HG03432 (cell line): Measurements from ENCODE around the gene GOPC.

Experiments
- ATAC-seq: cut with Tn5 transposase; IDR thresholded peaks from one replicate; pipeline ENCODE4 v1.9.1; 2021; ENCODE audit warnings: mild to moderate bottlenecking, moderate library complexity; ENCODE audit not compliant: unreplicated experiment

Gene GOPC

GRCh38 chr6:117597755-117598154, 4.6 kb downstream of the GOPC start:
- no peak for ATAC-seq

- no peak for ATAC-seq
Observed at GRCh38 chr6:117595099-117595923, 7.0 kb downstream of the GOPC start.

GRCh38 chr6:117592983-117593759, 9.1 kb downstream of the GOPC start:
- no peak for ATAC-seq

GRCh38 chr6:117591405-117591804, 10.9 kb downstream of the GOPC start:
- no peak for ATAC-seq

DNA sequence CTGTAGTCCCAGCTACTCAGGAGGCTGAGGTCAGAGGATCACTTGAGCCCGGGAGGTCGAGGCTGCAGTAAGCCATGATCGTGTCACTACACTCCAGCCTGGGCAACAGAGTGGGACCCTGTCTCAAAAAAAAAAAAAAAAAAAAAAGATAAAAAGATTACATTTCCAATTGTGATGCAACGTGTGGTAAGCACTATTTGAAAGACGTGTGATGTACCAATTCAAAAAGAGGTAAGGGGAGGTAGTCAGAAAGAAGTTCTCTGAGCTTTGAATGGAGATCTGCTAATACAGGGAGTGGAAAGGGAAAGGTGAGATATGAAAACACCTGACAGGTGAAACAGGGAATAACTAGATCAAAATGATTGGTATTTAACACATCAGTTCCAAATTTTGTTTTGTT, 11.9 kb downstream of the GOPC start:
- no peak for ATAC-seq

DNA sequence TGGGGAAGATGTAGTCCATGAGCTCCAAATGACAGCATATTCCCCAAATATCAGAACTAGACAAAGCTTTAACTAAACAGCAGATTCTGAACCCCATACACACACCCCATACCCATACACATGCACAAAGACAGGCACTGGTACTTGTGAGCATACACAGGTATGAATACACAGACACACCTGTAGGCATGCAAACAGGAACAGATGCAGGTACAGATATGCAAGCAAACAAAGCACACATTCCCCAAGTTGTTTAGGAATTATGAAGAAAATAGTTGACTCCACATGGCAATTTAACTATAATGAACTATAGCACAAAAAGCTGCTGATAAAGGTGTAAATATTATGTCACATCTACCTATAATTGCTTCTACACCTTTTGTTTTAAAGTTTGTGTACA, 16.7 kb downstream of the GOPC start:
- no peak for ATAC-seq

- no peak for ATAC-seq
Observed at GRCh38 chr6:117574198-117574597, 28.1 kb downstream of the GOPC start.

GRCh38 chr6:117573006-117573680, 29.2 kb downstream of the GOPC start:
- ATAC-seq: no peak

DNA sequence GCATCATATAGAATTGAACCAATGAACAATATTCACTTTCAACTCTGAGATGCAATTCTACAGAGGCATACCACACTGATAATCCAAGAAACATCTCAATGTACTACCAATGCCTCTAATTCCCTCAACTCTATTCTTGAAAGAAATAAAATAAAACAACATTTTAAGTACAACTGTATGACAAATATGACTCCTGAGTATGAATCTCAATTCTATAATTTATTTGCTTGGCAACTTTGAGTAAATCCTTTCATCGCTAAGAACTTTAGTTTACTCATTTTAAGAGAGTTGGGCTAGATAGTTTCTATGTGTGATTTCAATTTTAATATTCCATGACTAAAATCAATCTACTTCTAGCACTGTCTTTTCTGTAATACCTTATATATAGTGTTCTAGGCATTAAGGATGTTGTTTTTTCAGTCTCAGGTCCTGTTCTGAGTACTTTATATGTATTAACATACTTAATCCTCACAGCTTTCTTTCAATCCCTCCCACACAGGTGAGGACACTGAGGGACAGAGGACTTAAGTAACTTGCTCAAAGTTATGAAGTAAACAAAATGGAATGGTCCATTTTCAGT, 33.4 kb downstream of the GOPC start:
- ATAC-seq: no peak

DNA sequence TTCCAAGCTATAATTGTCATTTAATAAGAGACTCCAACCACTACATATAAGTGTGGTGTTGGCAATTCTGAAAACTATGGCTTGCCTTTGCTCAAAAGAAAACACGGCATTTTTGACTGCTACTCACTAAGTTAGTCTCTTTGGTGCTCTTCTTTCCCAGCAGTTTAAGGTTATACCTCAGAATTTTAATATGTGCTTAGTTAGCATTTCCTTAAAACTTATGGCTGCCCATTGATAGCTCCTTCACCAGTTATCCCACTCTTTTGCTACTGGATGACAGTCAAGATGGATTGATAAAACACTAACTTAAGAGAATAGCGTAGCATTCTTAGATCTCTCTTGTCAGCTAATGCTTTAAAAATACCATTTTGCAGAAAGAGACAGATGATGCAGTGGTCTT, 34.1 kb downstream of the GOPC start:
- no peak for ATAC-seq

DNA sequence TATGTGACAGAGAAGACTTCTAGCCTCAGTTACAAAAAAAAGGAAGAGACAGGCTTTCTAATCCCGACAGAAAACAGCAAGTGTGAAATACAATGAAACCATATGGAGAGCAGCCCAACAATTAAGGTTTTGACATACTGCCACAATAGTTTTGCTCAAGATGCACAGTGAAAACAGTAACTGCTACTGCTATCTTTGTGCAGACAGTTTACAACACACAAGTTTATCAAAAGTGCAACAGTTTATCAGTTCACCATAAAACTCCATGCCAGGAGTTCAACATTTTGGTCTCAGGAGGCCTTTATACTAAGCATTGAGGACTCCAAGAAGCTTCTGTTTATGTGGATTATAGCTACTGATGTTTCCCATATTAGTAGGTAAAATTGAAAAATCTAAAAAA, 37.6 kb downstream of the GOPC start:
- ATAC-seq: no peak

DNA sequence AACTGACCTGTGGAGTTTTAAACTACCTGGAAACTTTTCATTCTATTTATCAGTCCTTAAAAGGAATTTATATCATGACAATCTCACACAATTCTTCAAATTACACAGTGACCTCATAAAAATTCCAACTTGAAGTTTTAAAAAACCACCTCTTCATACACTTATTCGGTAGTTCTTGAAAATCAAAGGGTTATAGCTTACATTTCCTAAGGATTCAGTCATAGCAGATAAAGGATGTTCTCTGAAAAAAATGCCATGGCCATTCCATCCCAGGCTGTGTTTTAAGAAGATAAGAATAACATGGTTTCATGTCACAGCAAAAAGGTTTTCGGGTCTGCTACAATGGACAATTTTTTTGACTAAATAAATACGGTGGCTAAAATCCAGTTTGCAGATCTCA, 41.2 kb downstream of the GOPC start:
- no peak for ATAC-seq

DNA sequence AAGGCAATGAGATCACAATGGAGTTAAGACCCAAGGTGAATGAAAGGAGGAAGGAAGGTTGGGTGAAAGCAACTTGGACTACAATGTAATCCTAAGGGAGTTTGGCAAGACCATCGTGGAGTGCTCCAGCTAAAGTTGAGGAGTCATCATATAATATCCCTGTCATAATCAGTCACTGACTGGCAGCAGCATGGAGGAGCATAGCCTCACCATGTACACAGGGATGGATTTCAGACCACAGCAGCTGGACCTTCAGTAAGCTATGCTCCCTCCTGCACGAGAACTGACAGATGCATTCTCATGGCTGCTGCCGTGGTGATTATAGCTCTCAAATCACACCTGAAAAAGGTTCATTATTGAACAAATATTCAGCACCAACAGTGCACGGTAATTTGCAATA, 43.0 kb downstream of the GOPC start:
- no peak for ATAC-seq

DNA sequence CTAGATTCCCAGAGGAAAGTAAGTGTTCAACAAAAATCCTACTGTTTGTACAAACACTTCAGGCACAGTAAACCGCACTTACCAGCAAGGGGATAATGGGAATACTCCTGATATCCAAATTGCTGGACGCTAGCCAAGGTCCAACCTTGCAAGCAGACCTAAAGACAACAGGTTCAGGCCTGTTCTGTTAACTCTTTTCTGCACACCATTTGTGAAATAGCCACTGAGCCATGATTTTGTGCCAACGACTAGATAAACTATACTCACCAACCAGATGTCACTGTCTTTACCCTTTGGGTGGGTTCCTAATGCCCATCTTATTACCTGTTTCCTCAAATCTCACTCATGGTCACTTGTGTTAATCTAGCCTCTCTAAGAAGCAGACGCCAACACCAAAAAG, 43.5 kb downstream of the GOPC start:
- no peak for ATAC-seq

GRCh38 chr6:117557951-117558350, 44.4 kb downstream of the GOPC start:
- ATAC-seq: peak; percentile 40

DNA sequence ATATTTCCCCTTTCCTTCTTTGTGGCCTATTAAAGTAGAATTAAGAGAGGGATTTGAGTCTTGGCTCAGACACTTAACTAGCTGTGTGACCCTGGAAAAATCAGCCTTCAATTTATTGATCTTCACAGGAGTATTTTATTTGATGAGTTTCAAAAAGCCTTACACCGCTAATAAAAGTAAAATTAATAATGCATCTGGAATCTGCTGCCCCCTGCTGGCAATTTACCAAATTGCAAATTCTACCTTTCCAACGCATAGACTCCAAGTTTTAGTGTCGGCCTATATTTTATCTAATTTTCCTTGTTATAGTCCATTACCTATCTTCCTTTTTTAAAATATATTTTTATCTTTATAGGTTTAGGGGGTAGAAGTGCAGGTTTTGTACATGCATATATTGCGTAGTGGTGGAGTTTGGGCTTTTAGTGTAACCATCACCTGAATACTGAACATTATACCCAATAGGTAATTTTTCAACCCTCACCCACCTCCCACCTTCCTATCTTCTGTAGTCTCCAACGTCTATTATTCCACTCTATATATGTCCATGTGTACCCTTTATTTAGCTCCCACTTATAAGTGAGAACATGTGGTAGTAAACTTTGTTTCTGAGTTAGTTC, 46.3 kb downstream of the GOPC start:
- ATAC-seq: peak; percentile 49

GRCh38 chr6:117555262-117555849, 47.0 kb downstream of the GOPC start:
- no peak for ATAC-seq

- ATAC-seq: no peak
Observed at GRCh38 chr6:117553142-117553541, 49.2 kb downstream of the GOPC start.

GRCh38 chr6:117552618-117553017, 49.7 kb downstream of the GOPC start:
- ATAC-seq: no peak

GRCh38 chr6:117550618-117551242, 51.6 kb downstream of the GOPC start:
- no peak for ATAC-seq
